Measurements from ENCODE around the gene FAM118B. TPM values are rescaled to one million over a fixed set of nuclear protein-coding genes. Genes with fewer than 3 reads are reported as not detected.
A peak's percentile ranks its signal among the peaks of the same experiment; 100 is the strongest.

Gene FAM118B
- total RNA-seq, 1 donor from 2014 or later = 28.4 TPM

DNA sequence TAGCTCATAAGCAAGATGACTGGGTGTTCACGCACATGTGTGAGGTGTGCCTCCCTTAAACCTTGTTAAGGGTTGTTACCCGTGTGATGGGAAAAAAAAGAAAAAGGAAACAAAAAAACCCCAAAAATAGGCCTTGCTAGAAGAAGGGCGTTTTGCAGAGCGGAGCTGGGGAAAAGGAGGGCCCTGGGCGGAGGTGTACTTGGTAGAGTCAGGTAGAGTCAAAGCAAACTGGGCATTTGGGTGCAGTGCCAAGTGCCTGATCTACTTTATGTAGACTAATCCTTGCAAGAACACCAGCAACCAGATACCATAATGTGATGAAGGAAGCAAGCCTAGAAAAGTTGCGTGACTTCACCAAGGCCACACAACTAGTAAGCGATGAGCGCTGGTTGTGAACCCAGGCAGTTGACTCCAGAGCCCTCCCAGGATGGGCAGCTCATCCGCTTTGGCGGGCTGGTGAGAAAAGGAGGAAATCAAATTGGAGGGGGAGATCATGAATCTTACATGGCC is 70.1 kb downstream of the FAM118B start:
- H3K9me3 Mint-ChIP-seq = no peaks in the 10 kb centered on the region
- no peak overlapping the region for H3K27ac Mint-ChIP-seq (ENCODE audit: unreplicated experiment)
- TF ChIP-seq CTCF (conservative IDR thresholded peaks at IDR 0.05) = no peak
- H3K4me3 Mint-ChIP-seq = peak overlapping the region; percentile 92
- H3K36me3 Mint-ChIP-seq (ENCODE audit: low read depth) = peaks cover 5% of the 10 kb centered on the region
- peaks cover 3% of the 10 kb centered on the region for H3K27me3 Mint-ChIP-seq (ENCODE audit: low read depth)
- peaks cover 31% of the 10 kb centered on the region for H3K4me1 Mint-ChIP-seq
- DNase-seq (ENCODE audit: low read depth, low spot score) = no peak

GRCh38 chr11:126282361-126282735 is 70.8 kb downstream of the FAM118B start:
- Mint-ChIP-seq H3K36me3 (ENCODE audit: low read depth) (peaks cover 5% of the 10 kb centered on the region), H3K4me3 (peak overlapping the region; percentile 92), H3K27ac (ENCODE audit: unreplicated experiment) (no peak overlapping the region), H3K9me3 (no peaks in the 10 kb centered on the region), H3K4me1 (peaks cover 34% of the 10 kb centered on the region), H3K27me3 (ENCODE audit: low read depth) (peaks cover 3% of the 10 kb centered on the region)
- DNase-seq (ENCODE audit: low read depth, low spot score) = peak; percentile 21
- no peak for TF ChIP-seq CTCF (conservative IDR thresholded peaks at IDR 0.05)

DNA sequence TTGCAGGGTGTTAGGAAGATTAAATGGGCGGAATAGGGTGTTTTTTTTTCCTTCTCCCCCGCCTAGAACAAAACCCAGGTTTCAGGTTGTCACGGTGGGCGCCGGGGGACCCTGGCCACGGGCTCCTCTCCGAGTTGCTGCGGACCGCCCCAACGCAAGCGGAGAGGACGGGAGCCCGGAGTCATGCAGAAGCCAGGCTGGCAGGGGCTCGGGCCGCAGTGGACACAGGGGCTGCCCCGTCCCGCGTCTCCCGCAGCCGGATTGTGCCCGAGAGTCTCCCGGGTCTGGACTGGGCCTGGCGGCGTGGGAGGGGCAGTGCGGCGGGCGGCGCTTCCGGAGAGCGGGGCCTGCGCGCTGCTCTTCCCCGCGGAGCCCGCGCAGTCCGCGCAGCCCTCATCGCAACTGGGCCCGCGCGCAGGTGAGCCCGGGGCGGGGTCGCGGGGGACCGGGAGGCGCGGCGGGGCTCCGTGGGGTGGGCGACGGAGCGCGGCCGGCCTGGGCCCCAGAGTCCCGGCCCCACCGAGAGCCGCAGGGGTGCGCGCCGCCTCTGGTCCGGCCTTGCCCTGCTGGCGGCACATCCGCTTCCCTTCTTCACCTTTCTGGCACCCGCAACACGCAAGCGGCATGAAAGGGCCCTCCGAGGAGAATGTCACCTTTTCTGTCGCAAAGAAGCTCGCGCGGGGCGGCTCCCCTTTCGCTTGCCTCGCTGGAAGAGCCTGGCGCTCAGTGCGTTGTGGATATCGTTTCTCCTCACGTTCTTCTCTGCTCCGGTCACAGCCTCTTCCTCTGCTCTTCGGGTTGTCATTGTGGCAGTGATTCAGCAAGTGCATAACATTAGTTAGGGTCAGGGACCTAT is 71.4 kb downstream of the FAM118B start, which contains the start of gene TIRAP:
Gene TIRAP, plus strand, starts transcription at position 358 of the 856 bp plus-strand sequence. CDS start 7,802 bp downstream, outside the sequence.
- Mint-ChIP-seq H3K4me3 (peak within 1 kb of the TSS; percentile 92), H3K27me3 (ENCODE audit: low read depth) (peaks cover 3% of the 10 kb centered on the region), H3K4me1 (peaks cover 34% of the 10 kb centered on the region), H3K36me3 (ENCODE audit: low read depth) (peaks cover 4% of the 10 kb centered on the region), H3K9me3 (no peaks in the 10 kb centered on the region), H3K27ac (ENCODE audit: unreplicated experiment) (peak within 1 kb of the TSS; percentile 96)
- peak; percentile 44 for TF ChIP-seq CTCF (conservative IDR thresholded peaks at IDR 0.05)
- peak; percentile 43 for DNase-seq (ENCODE audit: low read depth, low spot score)

DNA sequence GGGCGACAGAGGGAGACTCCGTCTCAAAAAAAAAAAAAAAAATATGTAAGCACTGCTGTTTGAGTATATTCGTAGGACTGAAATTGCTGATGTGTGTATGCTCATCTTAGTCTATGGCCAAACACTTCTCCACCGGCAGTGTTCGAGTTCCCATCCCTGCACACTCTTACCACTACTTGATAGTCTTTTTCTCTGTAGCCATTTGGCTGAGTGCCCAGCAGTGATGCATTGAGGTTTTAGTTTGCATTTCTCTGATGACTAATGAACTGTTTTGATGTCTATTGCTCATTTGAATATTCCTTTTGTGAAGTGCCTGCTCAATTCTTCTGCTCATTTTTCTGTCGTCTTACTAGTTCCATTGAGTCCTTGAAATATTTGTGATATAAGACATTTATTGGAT is 73.2 kb downstream of the FAM118B start:
- H3K27me3 Mint-ChIP-seq (ENCODE audit: low read depth) = peaks cover 3% of the 10 kb centered on the region
- H3K4me3 Mint-ChIP-seq = peak overlapping the region; percentile 90
- DNase-seq (ENCODE audit: low read depth, low spot score) = no peak
- H3K4me1 Mint-ChIP-seq = peaks cover 34% of the 10 kb centered on the region
- H3K9me3 Mint-ChIP-seq = no peaks in the 10 kb centered on the region
- TF ChIP-seq CTCF (conservative IDR thresholded peaks at IDR 0.05) = no peak
- peaks cover 3% of the 10 kb centered on the region for H3K36me3 Mint-ChIP-seq (ENCODE audit: low read depth)
- H3K27ac Mint-ChIP-seq (ENCODE audit: unreplicated experiment) = peak overlapping the region; percentile 75

- peaks cover 18% of the 10 kb centered on the region for H3K4me1 Mint-ChIP-seq
- no peak overlapping the region for H3K4me3 Mint-ChIP-seq
- H3K27ac Mint-ChIP-seq (ENCODE audit: unreplicated experiment) = no peak overlapping the region
- TF ChIP-seq CTCF (conservative IDR thresholded peaks at IDR 0.05) = no peak
- peaks cover 3% of the 10 kb centered on the region for H3K27me3 Mint-ChIP-seq (ENCODE audit: low read depth)
- no peaks in the 10 kb centered on the region for H3K9me3 Mint-ChIP-seq
- DNase-seq (ENCODE audit: low read depth, low spot score) = no peak
- H3K36me3 Mint-ChIP-seq (ENCODE audit: low read depth) = peaks cover 3% of the 10 kb centered on the region
These were observed 76.7 kb downstream of the FAM118B start for GRCh38 chr11:126288237-126288636.

Measured in neural crest cell (in vitro differentiated cells).